Measurements from ENCODE around the gene USPL1.

USPL1 gene

GRCh38 chr13:30698488-30699005 lies 80.8 kb downstream of the USPL1 start:
- no peak overlapping the region for H3K27ac Mint-ChIP-seq
- no peak overlapping the region for H3K4me3 Mint-ChIP-seq
- H3K36me3 Mint-ChIP-seq (ENCODE audit: low read depth): no peaks in the 10 kb centered on the region
- no peaks in the 10 kb centered on the region for H3K9me3 Mint-ChIP-seq
- intact Hi-C loops (cut with micrococcal nuclease): no loop called here
- H3K4me1 Mint-ChIP-seq (ENCODE audit: low read depth): peaks cover 50% of the 10 kb centered on the region
- H3K27me3 Mint-ChIP-seq: peaks cover 44% of the 10 kb centered on the region

GRCh38 chr13:30700364-30700763 lies 82.6 kb downstream of the USPL1 start:
- Mint-ChIP-seq H3K27me3 (peaks cover 54% of the 10 kb centered on the region), H3K36me3 (ENCODE audit: low read depth) (no peaks in the 10 kb centered on the region), H3K27ac (no peak overlapping the region), H3K4me1 (ENCODE audit: low read depth) (peaks cover 49% of the 10 kb centered on the region), H3K4me3 (no peak overlapping the region), H3K9me3 (no peaks in the 10 kb centered on the region)
- intact Hi-C loops (cut with micrococcal nuclease): no loop called here

DNA sequence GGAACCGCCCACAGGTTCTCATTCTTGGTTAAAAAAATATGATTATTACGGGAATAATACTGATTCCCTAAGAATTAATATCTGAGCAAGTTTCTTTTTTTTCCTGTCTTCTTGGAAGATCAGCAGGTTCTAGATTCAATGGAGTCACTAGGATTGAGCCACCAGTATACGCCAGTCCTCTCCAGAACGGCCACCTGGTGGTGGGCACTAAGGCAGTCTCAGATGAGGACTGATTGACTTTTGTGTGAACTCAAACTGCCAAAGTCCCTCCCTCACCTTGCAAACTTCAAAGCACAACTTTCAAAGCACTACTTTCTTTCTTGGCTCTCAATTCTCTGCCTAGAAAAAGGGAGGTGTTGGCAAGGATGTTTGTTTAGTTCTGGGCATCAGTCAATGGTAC lies 84.3 kb downstream of the USPL1 start:
- peaks cover 65% of the 10 kb centered on the region for H3K27me3 Mint-ChIP-seq
- intact Hi-C loops (cut with micrococcal nuclease): no loop called here

GRCh38 chr13:30704596-30704995 lies 86.9 kb downstream of the USPL1 start:
- Mint-ChIP-seq H3K4me3 (no peak overlapping the region), H3K4me1 (ENCODE audit: low read depth) (peaks cover 17% of the 10 kb centered on the region), H3K27me3 (peaks cover 61% of the 10 kb centered on the region), H3K9me3 (no peaks in the 10 kb centered on the region), H3K36me3 (ENCODE audit: low read depth) (no peaks in the 10 kb centered on the region), H3K27ac (no peak overlapping the region)
- intact Hi-C loops (cut with micrococcal nuclease): no loop called here

More for the DNA sequence above, 84.3 kb downstream of the USPL1 start:
- no peaks in the 10 kb centered on the region for H3K36me3 Mint-ChIP-seq (ENCODE audit: low read depth)
- no peak overlapping the region for H3K4me3 Mint-ChIP-seq
- no peaks in the 10 kb centered on the region for H3K9me3 Mint-ChIP-seq
- peaks cover 32% of the 10 kb centered on the region for H3K4me1 Mint-ChIP-seq (ENCODE audit: low read depth)
- no peak overlapping the region for H3K27ac Mint-ChIP-seq

GRCh38 chr13:30705680-30706079 lies 88.0 kb downstream of the USPL1 start:
- Mint-ChIP-seq H3K36me3 (ENCODE audit: low read depth) (no peaks in the 10 kb centered on the region), H3K4me1 (ENCODE audit: low read depth) (peaks cover 11% of the 10 kb centered on the region), H3K9me3 (no peaks in the 10 kb centered on the region), H3K27me3 (peaks cover 55% of the 10 kb centered on the region), H3K27ac (no peak overlapping the region), H3K4me3 (no peak overlapping the region)
- intact Hi-C loops (cut with micrococcal nuclease): no loop called here

GRCh38 chr13:30708541-30708940 lies 90.8 kb downstream of the USPL1 start:
- Mint-ChIP-seq H3K4me3 (no peak overlapping the region), H3K4me1 (ENCODE audit: low read depth) (peaks cover 26% of the 10 kb centered on the region), H3K27ac (no peak overlapping the region), H3K9me3 (no peaks in the 10 kb centered on the region), H3K36me3 (ENCODE audit: low read depth) (no peaks in the 10 kb centered on the region), H3K27me3 (peaks cover 48% of the 10 kb centered on the region)
- intact Hi-C loops (cut with micrococcal nuclease): no loop called here

Data from dendritic cell treated with granulocyte-macrophage colony-stimulating factor and Interleukin-4, amounts not matched to agents 40 ng/mL and 50 ng/mL, for 4 days (primary cell).